Activated CD4-positive, alpha-beta T cell treated with anti-CD3 and anti-CD28 coated beads, Interleukin-2, amount 50 U/mL, for 48 hours (primary cell): ENCODE data around the gene DHRS1.

Source experiments
- DNase-seq, 2 experiments: peaks; one replicate each; pipeline ENCODE4 v3.0.0-alpha.2; 2020

DHRS1 gene

DNA sequence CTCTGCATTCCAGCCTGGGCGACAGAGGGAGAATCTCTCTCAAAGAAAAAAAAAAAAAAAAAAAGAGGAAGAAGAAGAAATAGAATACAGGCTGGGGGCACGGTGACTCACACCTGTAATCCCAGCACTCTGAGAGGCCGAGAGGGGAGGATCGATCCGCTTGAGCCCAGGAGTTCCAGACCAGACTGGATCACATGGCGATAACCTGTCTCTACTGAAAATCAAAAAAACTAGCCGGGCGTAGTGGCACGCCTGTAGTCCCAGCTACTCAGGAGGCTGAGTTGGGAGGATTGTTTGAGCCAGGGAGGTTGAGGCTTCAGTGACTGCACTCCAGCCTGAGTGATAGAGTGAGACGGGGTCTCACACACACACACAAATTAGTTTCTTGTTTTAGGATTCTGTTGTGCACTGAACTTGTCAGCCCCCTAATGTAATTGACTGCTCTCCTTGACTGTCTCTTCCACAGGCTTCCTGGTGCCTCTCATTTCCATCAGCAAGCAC is 56.2 kb downstream of the DHRS1 start:
- DNase-seq: peak in 1 of 2 experiments; percentile 24

- peak; percentile 92 to 96 for DNase-seq
Observed at GRCh38 chr14:24241829-24242443, 57.6 kb downstream of the DHRS1 start.
